HL-60 (cell line): ENCODE measurements around the gene VSTM2L.

Experiments
- DNase-seq, 2 experiments: peaks; one replicate each; pipeline ENCODE4 v3.0.0-alpha.2; 2010 to 2020; ENCODE audit warnings: low read depth in 1 of 2, low spot score in 1 of 2
- H3K27ac ChIP-seq: fragments of 250-450 bp; sonication (Bioruptor Pico); replicated peaks from 2 replicates; pipeline ENCODE4 v1.5.1; 2020; ENCODE audit warnings: mild to moderate bottlenecking, moderate library complexity
- H3K27me3 ChIP-seq: fragments of 250-450 bp; sonication (Bioruptor Pico); 2 replicates; pipeline ENCODE4 v1.5.1; 2021; ENCODE audit warnings: mild to moderate bottlenecking, moderate library complexity; ENCODE audit not compliant: insufficient read depth, poor library complexity, severe bottlenecking
- H3K4me3 ChIP-seq: replicated peaks from 2 replicates; pipeline ENCODE4 v1.5.1; 2011; ENCODE audit warnings: mild to moderate bottlenecking, control low read depth, low read length; ENCODE audit not compliant: insufficient read depth
- CTCF ChIP-seq: IDR thresholded peaks from one replicate; pipeline ENCODE4 v1.5.1; 2011; ENCODE audit warnings: low read length, control low read depth, inconsistent platforms; ENCODE audit not compliant: insufficient read depth
- GABPA ChIP-seq: IDR thresholded peaks from 2 replicates; pipeline ENCODE4 v1.6.1; 2012; ENCODE audit warnings: low read depth
- POLR2AphosphoS5 ChIP-seq: IDR thresholded peaks from 2 replicates; pipeline ENCODE4 v1.6.1; 2012; ENCODE audit warnings: low read depth
- REST ChIP-seq: IDR thresholded peaks from 2 replicates; pipeline ENCODE4 v1.6.1; 2012; ENCODE audit warnings: low read depth; ENCODE audit not compliant: insufficient replicate concordance
- SPI1 ChIP-seq: IDR thresholded peaks from 2 replicates; pipeline ENCODE4 v1.6.1; 2012; ENCODE audit warnings: low read depth, mild to moderate bottlenecking, borderline replicate concordance

The VSTM2L gene

GRCh38 chr20:37977786-37978185 is 74.9 kb downstream of the VSTM2L start:
- Histone ChIP-seq H3K27ac (no peak overlapping the region), H3K27me3 (no peaks in the 10 kb centered on the region), H3K4me3 (no peak overlapping the region)
- DNase-seq = no peak
- no peak for TF ChIP-seq GABPA
- TF ChIP-seq CTCF = no peak
- no peak for TF ChIP-seq SPI1
- TF ChIP-seq REST = no peak
- TF ChIP-seq POLR2AphosphoS5 = no peak

- no peak for DNase-seq
- TF ChIP-seq GABPA (no peak), CTCF (no peak)
- Histone ChIP-seq H3K4me3 (no peak overlapping the region), H3K27me3 (no peaks in the 10 kb centered on the region), H3K27ac (no peak overlapping the region)
Observed at GRCh38 chr20:37979021-37979985, 76.4 kb downstream of the VSTM2L start.

- DNase-seq = no peak
- TF ChIP-seq POLR2AphosphoS5 (no peak), GABPA (no peak), SPI1 (no peak), REST (no peak), CTCF (no peak)
- H3K4me3 ChIP-seq = no peak overlapping the region
- H3K27me3 ChIP-seq = no peaks in the 10 kb centered on the region
- no peak overlapping the region for H3K27ac ChIP-seq
Observed at GRCh38 chr20:37980383-37980782, 77.5 kb downstream of the VSTM2L start.
